Suppressor macrophage treated with lipopolysaccharide for 1 hour (primary cell): Measurements from ENCODE around the gene PDE3B.
A peak's percentile ranks its signal among the peaks of the same experiment; 100 is the strongest.
"Not testable (repeated sequence)": the region's sequence is repeated elsewhere in the genome, so short reads cannot be mapped to it uniquely, and the experiment has no call there.

ENCODE experiments used
- DNase-seq, 3 donors: peaks; one replicate each; pipeline ENCODE4 v3.0.0-alpha.2; 2020 to 2022

The PDE3B gene

DNA sequence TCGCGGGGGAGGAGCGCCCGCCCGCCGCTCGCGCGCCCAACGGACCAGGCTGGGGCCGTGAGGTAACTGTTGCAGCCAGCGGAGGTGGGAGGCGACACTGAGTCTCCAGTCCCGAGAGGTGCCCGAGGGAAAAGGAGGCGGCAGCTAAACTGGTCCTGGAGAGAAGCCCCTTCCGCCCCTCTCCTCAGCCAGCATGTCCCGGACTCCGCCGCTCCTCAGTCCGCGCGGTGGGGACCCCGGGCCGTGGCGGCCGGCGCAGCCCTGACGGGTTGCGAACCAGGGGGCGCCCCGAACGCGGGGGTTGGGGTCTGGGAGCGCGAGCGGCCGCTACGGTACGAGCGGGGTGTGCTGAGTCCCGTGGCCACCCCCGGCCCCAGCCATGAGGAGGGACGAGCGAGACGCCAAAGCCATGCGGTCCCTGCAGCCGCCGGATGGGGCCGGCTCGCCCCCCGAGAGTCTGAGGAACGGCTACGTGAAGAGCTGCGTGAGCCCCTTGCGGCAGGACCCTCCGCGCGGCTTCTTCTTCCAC, at the start of gene PDE3B:
PDE3B (plus strand) TSS at position 108 of the 529 bp plus-strand sequence; CDS start at position 380, 272 bp downstream.
- peak; percentile 81 to 95 (median 89) for DNase-seq

DNA sequence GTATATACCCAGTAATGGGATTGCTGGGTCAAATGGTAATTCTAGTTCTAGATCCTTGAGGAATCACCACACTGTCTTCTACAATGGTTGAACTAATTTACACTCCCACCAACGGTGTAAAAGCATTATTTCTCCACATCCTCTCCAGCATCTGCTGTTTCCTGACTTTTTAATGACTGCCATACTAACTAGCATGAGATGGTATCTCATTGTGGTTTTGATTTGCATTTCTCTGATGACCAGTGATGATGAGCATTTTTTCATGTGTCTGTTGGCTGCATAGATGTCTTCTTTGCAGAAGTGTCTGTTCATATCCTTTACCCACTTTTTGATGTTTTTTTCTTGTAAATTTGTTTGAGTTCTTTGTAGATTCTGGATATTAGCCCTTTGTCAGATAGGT, 48.3 kb upstream of the PDE3B start:
- DNase-seq = not testable (repeated sequence)

DNA sequence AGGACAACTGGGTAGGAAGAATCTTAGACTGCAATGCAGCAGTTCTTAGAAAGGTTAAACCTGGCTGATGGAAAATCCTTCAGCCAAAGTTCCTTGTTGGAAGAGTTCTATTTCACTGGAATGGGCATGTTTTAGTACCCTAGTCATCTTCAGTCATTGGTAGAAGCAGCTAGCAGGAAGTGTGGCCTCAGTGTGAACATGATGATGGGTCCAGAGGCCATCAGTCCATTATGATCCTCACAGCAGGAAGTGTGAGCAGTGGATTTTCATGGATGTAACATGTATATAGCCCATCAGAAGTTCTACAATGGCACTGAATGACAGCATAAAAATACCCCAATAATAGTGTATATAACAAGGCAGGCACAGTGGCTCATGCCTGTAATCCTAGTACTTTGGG, 35.9 kb upstream of the PDE3B start:
- DNase-seq = no peak

DNA sequence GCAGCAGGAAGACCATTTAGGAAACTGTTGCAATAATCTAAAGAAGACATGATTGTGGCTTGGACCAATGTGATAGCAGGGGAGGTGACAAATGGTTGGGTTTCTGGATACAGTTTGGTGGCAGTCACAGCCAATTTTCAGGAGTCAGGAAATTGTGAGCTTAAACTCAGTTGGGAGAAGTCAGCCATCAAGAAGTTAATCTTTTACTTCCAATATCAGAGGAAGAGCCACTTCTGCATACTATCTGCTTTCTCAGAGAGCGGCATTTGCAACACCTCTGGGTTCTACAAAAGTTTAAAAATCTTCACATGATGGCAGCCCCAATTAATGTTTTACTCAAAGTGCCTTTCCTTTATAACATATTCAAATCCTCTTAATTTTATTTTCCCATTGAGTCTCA, 33.7 kb upstream of the PDE3B start:
- no peak for DNase-seq

DNA sequence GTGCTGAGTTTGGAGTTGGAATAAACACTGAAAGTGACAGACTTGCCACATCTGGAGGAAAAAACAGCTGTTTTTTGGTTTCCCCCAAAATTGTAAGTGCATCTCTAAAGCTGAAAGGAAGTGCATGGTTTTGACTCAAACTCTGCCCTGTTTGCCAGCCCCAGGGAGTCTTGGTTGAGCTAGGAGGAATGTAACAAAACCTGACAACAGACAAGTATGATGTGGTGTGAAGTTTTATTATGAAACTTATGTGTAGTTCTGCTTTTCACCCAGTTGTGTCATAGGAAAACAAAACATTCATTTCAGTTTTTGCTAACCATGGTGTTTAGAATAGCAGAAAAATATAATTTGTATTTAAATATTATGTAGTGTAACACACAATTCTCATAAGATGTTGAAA, 31.7 kb upstream of the PDE3B start:
- DNase-seq = peak; percentile 55 to 80 (median 76)

DNA sequence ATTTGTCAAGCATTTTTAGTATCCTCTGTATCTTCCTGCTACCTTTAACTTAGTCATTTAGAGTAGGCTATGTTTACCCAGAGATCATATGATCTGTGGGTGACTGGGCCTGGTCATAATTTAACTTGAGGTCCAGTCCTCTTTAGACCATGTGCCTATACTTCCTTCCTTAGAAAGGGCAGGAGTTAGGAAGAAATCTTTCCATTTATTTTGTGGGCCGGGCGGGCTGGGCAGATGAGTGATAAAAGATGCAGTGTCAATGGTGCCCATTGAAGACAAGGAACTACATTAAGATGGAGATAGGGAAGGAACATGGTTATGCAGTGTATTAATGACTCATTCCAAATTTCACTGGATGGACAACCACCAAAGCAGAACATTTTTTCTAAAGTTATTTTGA, 30.9 kb upstream of the PDE3B start:
- peak; percentile 61 to 69 (median 69) for DNase-seq

DNA sequence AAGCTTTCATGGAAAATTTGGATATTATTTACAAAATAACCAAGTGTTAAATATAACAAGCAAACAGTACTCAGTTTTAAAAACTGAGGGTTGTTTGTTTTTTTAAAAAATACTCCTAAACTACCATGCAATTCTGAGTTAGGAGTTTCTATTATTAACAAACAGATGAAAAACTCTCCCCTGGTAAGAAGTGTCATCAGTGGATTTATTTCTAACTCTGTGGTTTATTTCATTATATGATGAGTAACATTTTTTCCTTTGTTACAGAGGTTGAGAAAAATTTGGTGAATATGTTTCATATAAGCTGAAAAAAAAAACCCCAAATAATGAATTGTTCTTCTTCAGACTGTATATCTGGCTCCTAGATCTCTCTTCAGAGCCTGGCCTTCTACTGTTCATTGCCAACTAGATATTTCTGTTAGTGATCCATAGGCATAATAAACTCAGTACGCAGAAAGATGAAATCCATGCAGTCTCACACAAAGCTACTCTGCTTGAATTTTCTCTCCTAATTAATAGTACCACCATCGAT, 29.4 kb upstream of the PDE3B start:
- DNase-seq = peak; percentile 33 to 79 (median 77)

DNA sequence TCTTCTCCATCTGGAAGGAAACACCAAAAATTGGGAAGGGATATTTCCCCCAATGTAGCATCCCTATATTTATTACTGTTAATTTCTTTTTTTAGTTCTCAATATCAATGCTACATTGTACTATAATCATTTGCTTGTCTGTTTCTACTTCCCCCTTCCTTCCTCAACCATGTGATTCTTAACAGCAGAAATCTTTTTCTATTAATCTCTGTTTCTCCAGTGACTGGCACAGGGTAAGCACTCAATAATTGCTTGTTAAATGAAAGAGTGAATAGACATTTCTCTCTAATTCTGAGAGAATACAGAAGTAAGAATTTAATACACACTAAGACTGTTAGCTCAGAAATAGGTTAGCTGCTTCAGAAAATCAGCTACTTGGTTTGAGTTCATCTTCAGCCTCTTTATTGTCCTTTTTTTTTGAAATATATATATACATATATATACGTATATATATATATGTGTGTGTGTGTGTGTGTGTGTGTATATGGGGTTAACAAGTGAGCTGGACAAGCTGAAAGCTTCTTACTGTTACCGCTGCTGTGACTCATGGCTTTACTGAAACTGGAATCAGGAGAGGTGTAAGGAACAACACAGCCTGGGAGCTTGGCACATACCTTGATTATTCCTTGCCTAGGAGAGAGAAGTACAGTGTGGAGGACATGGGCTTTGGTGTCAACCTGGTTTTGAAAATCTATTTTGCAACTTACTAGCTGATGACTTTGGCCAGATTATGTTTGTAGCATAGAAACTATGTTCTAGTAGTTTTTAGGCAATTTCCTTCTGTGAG, 26.2 kb upstream of the PDE3B start:
- DNase-seq = peak in 2 of 3 donors; percentile 16 to 36

DNA sequence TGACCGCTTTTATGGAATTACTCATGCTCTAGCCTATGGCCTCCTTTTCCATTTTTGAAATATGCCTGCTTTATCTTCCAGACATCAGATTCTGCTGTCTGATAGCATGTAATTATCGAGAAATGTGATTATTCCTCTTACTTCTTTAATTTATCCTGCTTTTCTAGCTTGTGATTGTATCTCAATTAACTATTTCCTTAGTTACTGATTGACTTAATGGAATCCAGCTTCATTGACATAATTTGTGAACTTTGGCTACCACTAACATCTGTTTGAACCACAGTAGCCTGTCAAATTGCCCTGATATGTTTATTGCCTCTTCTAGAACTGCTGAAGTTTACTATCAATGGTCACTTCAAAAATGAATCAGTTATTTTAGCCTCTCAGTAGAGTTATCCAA, 25.5 kb upstream of the PDE3B start:
- DNase-seq = no peak

DNA sequence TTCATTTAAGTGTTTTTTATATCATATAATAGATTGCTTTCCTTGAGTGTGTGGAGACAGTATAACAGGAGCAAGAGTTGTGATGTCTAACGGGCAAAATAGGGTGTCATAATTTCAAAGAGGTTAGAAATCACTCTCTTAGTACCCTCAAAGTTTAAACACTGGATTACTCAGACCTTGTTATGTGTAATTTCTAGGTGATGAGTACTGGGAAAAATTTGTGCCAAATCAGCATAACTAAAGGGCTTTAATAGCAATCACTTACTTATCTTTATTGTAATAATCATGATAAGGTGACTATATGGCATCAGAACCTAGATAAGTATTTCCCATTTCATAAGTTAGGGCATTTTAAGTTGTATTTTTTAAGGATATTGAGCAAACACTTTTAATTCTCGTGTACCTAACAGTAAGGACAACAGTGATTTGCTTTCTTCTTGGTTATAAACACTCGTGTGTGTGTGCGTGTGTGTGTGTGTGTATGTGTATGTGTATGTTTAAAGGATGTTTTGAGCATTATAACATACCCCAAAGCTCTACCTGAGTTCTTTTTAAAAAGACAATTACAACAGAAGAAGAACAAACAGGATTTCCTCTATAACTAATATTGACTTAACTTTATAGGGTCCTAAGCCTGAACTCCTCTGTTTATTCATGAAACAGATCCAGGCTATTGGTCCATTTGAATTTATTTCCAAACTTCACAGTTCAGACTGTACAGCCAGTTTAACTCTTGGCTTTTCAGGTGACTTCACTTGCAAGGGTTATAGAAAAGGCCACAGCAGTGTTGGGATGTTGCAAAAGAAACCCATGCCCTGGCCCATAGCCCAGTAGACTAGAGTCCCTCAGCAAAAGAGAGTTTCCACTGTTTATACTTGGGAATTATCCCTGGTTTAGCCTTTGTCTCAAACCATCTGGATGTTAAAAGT, 23.7 kb upstream of the PDE3B start:
- DNase-seq = no peak

DNA sequence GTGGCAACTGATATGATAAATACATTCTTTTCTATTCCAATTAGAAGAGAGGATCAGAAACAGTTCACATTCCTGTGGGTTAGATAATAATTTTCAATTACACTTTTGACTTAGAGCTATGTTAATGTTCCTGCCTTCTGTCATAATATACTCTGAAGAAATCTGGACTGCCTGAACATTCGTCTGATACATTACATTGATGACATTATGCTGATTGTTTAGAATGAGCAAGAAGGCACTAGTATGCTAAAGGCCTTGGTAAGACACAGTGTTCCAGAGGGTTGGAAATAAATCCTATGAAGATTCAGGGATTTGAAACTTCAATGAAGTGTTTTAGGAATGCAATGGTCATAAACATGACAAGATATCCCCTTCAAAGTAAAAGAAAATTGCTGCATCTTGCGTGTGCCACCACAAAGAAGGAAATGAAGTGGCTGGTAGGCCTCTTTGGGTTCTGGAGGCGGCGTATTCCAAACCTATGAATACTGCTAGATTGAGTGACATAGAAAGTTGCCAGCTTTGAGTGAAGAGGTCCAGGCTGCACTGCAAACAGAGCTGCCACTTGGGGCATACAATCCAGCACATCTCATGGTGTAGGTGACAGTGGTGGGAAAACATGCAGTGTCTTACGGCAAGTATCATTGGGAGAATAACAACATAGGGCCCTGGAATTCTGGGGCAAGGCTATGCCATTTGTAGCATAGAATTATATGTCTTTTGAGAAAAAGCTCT, 21.2 kb upstream of the PDE3B start:
- DNase-seq = no peak

DNA sequence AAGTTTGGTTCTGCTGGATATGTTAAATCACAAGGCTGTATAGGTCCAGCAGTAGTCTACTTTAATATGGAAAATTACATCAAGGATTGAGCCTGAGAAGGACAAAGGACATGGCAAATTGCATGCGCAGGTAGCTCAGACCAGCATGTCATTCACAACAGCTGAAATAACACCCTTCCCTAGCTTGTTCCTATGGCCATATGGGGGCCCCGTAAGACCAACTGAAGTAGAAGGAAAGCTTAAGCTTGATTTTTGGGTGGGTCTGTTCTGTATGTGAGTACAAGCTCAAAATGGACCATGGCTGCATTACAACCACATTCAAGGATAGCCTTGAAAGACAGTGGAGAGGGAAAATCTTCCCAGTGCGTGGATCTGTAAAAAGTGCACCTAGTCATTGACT, 20.6 kb upstream of the PDE3B start:
- DNase-seq = no peak

DNA sequence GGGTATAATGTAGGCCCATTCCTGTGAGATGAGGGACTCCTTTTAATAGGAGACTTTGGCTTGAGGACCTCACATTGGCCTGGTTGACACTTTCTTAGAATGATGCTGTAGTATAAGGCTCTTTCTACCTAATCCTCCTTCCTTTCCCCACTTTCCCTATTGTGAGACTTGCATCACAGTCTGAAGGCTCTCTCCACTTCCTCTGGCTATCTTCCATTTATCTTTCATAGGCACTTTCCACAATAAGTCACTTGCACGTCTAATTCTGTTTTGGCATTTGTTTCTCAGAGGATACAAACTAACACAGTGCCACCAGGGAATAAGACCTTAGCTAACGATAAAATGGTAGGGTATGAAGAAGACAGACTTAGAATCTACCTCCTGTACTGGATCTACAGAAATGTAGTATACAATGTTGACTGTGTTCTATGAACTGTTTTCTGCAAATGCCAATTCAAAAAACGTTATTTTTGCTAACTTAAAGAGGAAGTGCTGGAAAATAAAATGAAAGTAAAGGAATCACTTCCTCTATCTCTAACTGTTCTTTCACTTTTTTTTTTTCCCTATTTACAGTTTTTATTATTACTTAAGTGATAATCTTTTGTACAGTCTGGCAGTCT, 17.9 kb upstream of the PDE3B start:
- peak; percentile 25 to 75 (median 74) for DNase-seq

DNA sequence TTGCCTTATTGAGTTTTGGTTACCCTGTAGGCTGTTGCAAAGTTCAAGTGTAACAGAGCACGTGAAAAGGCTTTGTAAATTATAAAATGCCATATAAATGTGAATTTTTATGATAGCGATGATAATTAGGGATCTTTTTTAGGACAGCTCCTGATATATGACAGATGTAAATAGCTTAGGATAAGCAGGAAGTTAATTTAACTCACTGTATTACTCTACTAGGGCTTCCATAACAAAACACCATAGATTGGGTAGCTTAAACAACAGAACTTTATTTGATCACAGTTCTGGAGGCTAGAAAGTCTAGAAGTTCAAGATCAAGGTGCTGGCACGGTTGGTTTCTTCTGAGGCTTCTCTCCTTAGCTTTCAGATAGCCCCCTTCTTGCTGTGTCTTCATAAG, 17.0 kb upstream of the PDE3B start:
- DNase-seq = no peak

DNA sequence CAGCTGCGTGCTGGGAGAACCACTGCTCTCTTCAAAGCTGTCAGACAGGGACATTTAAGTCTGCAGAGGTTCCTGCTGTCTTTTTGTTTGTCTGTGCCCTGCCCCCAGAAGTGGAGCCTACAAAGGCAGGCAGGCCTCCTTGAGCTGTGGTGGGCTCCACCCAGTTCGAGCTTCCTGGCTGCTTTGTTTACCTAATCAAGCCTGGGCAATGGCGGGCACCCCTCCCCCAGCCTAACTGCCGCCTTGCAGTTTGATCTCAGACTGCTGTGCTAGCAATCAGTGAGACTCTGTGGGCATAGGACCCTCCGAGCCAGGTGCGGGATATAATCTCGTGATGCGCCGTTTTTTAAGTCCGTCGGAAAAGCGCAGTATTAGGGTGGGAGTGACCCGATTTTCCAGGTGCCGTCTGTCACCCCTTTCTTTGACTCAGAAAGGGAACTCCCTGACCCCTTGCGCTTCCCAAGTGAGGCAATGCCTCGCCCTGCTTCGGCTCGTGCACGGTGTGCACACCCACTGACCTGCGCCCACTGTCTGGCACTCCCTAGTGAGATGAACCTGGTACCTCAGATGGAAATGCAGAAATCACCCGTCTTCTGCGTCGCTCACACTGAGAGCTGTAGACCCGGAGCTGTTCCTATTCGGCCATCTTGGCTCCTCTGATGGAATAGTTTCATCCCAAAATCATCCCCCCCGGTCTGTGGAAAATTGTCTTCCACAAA, 9.9 kb upstream of the PDE3B start:
- DNase-seq = not testable (repeated sequence)

DNA sequence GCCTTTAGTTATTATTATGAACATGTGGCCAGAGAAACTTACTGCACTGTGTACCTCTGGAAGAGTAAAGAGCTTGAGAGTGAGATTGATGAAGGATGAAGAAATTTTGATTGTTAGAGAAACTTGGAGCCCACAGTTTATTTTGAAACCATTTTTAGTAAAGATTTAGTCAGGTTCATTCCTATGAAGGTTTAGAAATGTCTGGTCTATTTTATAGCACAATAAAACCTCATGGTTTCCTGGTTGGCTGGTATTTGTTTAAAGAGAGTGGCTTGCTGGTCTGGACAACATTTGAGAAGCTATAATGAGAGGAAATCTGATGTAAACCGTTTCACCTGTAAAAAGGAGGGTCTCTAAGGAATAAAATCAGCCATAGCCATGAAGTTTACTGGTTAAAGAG, 8.8 kb upstream of the PDE3B start:
- DNase-seq = no peak

DNA sequence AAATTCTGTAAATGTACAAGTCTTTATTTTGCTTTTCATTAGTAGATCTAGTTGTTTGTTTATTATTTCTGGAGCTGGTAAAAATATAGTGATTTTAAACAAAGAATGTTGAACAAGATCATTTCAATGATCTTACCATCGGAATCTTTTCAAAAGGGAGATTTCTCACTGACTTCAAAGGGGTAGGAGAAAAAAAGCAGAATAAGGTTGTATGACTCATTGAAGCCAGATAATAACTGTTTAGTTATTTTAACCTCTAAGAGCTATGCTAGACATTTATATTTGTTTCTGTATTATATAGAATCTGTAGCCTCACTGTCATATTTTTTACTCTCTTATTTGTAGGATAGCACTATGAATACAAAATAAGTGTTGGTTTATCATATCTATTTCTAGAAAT, 8.1 kb upstream of the PDE3B start:
- DNase-seq = peak; percentile 37 to 72 (median 69)

DNA sequence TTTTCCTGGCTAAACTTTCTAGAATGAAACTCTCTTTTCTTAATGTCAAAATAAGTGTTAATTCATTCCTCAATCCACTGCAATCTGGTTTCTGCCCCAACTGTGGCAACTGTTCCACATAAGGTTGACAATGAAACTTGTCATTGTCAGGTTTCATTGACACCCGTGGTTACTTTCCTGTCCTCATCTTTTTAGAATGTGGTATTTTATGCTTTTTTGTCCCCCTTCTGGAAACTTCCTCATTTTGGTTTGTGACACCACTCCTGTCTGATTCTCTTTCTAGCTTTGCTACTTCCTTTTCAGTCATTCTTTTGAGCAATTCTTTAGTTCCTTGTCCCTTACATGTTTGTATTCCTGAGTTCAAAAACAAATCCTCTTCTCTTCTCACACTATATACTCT, 7.5 kb upstream of the PDE3B start:
- DNase-seq = peak; percentile 54 to 79 (median 73)

DNA sequence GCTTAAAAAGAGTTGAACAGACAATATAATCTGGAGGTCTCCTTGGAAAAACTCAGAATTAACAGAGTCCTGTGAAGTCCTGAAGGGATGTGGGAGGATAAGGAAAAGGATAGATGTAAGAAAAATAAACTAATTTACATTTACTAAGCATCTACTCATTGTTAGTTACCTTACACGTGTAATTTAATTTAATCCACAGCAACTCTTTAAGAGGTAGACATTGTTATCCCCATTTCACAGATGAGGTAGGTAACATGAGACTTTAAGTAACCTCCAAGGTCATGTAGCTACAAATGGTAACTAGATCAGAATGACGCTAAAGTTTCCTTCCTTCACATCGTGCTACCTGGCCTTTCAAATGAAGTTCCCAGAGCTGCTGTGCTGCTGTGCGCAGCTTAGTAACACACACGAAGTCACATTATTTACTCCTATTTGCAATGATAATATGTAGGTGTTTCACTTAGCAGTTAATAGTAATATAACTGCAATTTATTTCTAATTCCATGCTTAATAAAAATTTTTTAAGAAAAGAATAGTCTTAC, 5.7 kb upstream of the PDE3B start:
- DNase-seq = no peak

DNA sequence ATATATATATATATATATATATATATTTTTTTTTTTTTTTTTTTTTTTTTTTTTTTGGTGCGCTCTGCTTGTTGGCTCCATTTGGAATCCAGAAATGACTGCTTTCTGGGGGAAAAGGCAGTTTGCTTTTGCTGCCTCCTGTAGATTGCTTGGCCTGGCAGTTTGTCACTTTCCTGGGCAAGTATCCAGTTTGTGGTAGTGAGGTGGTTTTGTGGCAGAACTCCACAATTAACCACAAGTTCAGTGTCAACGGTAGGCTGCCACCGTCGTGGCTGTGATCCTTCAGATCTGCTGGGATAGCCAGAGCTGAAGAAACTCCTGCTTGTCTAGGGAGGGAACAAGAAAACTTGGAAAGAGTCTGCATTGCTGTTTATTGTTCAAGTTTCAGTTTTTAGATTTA, 5.0 kb upstream of the PDE3B start:
- no peak for DNase-seq

DNA sequence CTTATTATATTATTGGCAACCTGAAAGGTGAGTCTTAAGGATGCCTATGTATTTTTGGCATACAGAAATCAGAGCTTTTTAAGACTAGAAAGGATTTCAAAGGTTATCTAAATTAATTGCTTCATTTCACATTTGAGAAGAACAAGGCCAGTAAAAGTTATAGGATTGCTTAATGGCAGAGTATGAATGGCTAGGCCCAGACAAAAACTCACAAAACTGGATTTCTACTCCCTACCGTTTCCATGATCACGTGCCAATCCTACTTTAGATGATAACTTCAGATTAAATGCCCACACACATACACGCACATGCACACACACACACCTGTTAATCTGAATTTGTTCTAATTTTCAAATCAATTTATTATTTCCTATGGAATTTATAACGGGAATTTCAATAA, 1.8 kb upstream of the PDE3B start:
- DNase-seq = no peak
